HepG2 (cell line): Measurements from ENCODE around the gene PRKRIP1.

Experiments
- EP300 ChIP-seq, 3 experiments: sonication (generic) in 1 of 3; formaldehyde crosslinking in 1 of 3; IDR thresholded peaks; 2 replicates each; pipeline versions ENCODE4 v1.5.1 to v1.6.1; 2011 to 2020; ENCODE audit warnings: low read depth in 2 of 3, low read length in 2 of 3, borderline replicate concordance in 1 of 3, improper control_type of control experiment in 1 of 3, mild to moderate bottlenecking in 1 of 3, missing genetic modification reagents in 1 of 3, moderate library complexity in 1 of 3
- EZH2 ChIP-seq: conservative IDR thresholded peaks from 2 replicates; pipeline ENCODE4 v1.6.1; 2012; ENCODE audit warnings: mild to moderate bottlenecking, low read depth, low read length, moderate library complexity
- FOXJ3 ChIP-seq: sonication (generic); formaldehyde crosslinking; IDR thresholded peaks from 2 replicates; pipeline ENCODE4 v1.4.0; 2020; ENCODE audit warnings: missing genetic modification reagents, mild to moderate bottlenecking, borderline replicate concordance
- HDAC6 ChIP-seq: fragments of 200-600 bp; sonication (generic); IDR thresholded peaks from 2 replicates; pipeline ENCODE4 v1.7.0; 2017; ENCODE audit warnings: mild to moderate bottlenecking, antibody characterized with exemption, low read length, low read depth
- JUND ChIP-seq: sonication (generic); formaldehyde crosslinking; IDR thresholded peaks from 2 replicates; pipeline ENCODE4 v1.8.0; 2022; ENCODE audit warnings: mild to moderate bottlenecking, missing genetic modification reagents
- KAT2B ChIP-seq: fragments of 150-350 bp; IDR thresholded peaks from 2 replicates; pipeline ENCODE4 v1.6.1; 2014; ENCODE audit warnings: low read depth, low read length, borderline replicate concordance
- NFE2L1 ChIP-seq: sonication (generic); formaldehyde crosslinking; IDR thresholded peaks from 2 replicates; pipeline ENCODE4 v1.4.0; 2020; ENCODE audit warnings: missing genetic modification reagents, mild to moderate bottlenecking, borderline replicate concordance
- SP1 ChIP-seq, 2 experiments: fragments of 450-650 bp in 1 of 2; sonication (generic) in 1 of 2; formaldehyde crosslinking in 1 of 2; IDR thresholded peaks; 2 replicates each; pipeline versions ENCODE4 v1.4.0 to v1.6.1; 2016 to 2020; ENCODE audit warnings: missing genetic modification reagents in 1 of 2
- SP2 ChIP-seq: sonication (generic); formaldehyde crosslinking; IDR thresholded peaks from 2 replicates; pipeline ENCODE4 v1.5.1; 2020; ENCODE audit warnings: mild to moderate bottlenecking, missing genetic modification reagents
- THAP11 ChIP-seq: IDR thresholded peaks from 2 replicates; pipeline ENCODE4 v1.6.1; 2016; ENCODE audit warnings: missing biosample characterization, missing genetic modification reagents
- YEATS2 ChIP-seq: sonication (generic); formaldehyde crosslinking; IDR thresholded peaks from 2 replicates; pipeline ENCODE4 v1.4.0; 2020; ENCODE audit warnings: missing genetic modification reagents, borderline replicate concordance
- ZNF24 ChIP-seq: fragments of 450-650 bp; IDR thresholded peaks from 2 replicates; pipeline ENCODE4 v1.6.1; 2017; ENCODE audit warnings: antibody characterized with exemption, mild to moderate bottlenecking
- ZNF83 ChIP-seq: sonication (generic); formaldehyde crosslinking; IDR thresholded peaks from 2 replicates; pipeline ENCODE4 v1.4.0; 2020; ENCODE audit warnings: missing genetic modification reagents, mild to moderate bottlenecking, borderline replicate concordance
- TF ChIP-seq, protein P1 (sequence below): sonication (generic); formaldehyde crosslinking; IDR thresholded peaks from 2 replicates; pipeline ENCODE4 v1.5.0; 2020; ENCODE audit warnings: mild to moderate bottlenecking, missing genetic modification reagents, moderate library complexity

DNA sequence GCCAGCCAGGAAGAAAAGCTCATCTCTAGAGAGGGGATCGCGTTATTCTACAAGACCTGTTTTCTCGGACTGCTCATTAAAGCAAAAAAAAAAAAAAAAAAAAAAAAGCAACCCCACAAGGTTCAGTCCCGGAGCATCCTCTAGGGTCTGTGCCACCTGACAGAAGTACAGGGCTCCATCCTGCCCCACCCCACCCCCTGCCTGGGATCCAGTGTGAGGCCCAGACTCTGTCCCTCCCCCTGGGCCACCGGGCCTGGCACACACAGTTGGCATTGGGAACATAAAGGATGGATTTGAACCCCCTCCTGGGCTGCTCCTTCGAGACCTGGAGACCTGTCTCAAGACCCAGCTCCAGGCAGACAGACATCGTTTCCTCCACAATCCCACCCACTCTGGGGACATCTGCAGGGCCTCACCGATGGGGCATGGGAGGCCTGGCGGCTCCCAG, 37.9 kb downstream of the PRKRIP1 start:
- TF ChIP-seq JUND (CRISPR knock-in tag) (no peak), HDAC6 (no peak), NFE2L1 (no peak), YEATS2 (CRISPR knock-in tag) (no peak), EZH2 (no peak), FOXJ3 (CRISPR knock-in tag) (no peak), SP1 (IDR thresholded peaks at IDR 0.05) (no peak), SP1 (CRISPR knock-in tag; IDR thresholded peaks at IDR 0.05) (no peak), KAT2B (no peak), THAP11 (CRISPR knock-in tag) (no peak), ZNF83 (CRISPR knock-in tag) (no peak), SP2 (CRISPR knock-in tag) (no peak), EP300 (IDR thresholded peaks at IDR 0.05; ENCODE audit: low read depth in 2 of 2, low read length in 2 of 2) (no peak), EP300 (CRISPR knock-in tag; IDR thresholded peaks at IDR 0.05; ENCODE audit: borderline replicate concordance) (no peak), ZNF24 (no peak)
- TF ChIP-seq, protein P1, sequence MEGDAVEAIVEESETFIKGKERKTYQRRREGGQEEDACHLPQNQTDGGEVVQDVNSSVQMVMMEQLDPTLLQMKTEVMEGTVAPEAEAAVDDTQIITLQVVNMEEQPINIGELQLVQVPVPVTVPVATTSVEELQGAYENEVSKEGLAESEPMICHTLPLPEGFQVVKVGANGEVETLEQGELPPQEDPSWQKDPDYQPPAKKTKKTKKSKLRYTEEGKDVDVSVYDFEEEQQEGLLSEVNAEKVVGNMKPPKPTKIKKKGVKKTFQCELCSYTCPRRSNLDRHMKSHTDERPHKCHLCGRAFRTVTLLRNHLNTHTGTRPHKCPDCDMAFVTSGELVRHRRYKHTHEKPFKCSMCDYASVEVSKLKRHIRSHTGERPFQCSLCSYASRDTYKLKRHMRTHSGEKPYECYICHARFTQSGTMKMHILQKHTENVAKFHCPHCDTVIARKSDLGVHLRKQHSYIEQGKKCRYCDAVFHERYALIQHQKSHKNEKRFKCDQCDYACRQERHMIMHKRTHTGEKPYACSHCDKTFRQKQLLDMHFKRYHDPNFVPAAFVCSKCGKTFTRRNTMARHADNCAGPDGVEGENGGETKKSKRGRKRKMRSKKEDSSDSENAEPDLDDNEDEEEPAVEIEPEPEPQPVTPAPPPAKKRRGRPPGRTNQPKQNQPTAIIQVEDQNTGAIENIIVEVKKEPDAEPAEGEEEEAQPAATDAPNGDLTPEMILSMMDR (CRISPR knock-in tag) = no peak
